ENCODE measurements around the gene FAM180A.
"Not testable (repeated sequence)": the region's sequence is repeated elsewhere in the genome, so short reads cannot be mapped to it uniquely, and the experiment has no call there.

The FAM180A gene

DNA sequence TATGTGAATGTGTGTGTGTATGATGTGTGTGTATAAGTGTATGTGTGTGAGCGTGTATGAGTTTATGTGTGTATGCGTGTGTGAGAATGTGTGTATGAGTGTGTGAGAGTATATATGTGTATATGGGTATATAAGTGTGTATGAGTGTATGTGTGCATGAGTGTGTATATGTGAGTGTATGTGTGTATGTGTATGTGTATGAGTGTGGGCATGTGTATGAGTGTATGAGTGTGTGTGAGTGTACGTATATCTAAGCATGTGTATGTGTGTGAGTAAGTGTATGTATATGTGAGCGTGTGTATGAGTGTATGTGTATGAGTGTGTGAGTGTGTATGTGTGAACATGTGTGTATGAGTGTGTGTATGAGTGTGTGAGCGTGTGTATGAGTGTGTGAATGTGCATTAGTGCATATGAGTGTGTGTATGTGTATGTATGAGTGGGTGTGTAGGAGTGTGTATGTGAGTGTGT is 33.5 kb downstream of the FAM180A start:
- in situ Hi-C loops (cut with MboI; ENCODE audit: low sequenced_read_pairs) = no loop called here

DNA sequence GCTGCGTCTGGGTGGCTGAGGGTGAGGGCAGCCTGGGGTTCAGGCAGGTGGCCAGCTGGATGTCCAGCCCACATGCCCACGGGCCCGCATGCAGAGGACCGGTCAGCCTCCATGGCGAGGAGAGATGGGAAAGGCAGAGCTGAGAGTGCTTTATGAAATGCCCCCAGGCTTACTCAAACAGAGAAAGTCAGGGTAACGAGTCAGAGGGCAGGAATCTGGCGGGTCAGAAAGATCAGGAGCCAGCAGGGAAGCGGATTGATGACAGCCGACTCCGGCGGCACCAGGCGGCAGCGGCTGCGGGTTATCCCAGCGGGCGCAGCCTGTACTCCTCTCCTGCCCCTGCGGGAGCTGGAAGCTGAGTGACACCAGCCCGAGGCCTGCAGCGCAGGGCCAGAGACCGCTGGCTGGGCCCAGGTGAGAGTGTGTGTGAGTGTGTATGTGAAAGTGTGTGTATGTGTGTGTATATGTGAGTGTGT is 34.0 kb downstream of the FAM180A start:
- in situ Hi-C loops (cut with MboI; ENCODE audit: low sequenced_read_pairs) = no loop called here

DNA sequence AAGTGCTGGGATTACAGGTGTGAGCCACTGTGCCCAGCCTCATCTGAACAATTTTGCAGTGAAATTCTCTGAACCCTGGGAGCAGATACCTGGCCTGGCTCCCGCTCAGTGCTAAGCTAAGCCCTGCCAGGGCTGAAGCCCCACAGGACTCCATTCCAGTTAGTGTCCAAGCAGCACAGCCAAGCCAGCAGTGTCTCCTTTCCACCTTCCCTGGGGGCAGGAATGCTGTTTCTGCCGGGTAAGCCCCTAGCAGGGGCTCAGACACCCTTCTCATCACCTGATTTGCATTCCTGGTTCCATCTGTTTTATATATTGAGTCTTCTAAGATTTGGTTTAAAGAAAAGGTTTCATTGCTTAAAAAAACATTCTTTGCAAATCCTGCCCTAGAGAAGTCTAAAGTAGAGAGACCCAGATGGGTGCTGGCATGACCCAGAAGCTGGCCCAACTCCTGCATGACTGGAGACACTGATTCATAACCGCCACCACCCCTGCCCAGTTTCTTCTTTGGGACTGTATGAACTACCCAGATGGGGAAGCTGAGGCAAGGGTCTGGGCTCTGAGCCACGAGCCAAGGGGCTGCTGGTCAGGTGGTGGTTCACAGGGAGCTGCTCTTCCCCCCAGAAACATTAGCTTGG is 34.7 kb downstream of the FAM180A start:
- in situ Hi-C loops (cut with MboI; ENCODE audit: low sequenced_read_pairs) = no loop called here

DNA sequence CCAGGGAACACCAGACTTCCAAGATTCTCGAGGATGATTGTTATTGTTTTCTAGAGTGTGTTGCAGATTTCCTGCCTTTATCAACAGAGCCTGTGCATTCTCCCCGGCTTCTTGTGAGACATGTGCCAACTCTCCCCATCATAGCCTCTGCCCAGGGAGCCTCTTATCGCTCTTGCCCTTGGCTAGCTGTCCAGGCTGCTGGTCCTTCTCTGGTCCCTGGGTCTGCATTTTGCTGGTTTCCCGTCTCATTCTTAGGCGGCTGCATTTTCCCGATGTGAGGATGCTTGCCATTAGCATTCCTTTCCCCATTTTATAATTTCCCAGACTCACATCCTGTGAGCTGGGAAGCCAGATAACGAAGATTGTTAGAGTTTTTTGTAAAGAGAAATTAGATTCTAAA is 35.8 kb downstream of the FAM180A start:
- in situ Hi-C loops (cut with MboI; ENCODE audit: low sequenced_read_pairs) = no loop called here

DNA sequence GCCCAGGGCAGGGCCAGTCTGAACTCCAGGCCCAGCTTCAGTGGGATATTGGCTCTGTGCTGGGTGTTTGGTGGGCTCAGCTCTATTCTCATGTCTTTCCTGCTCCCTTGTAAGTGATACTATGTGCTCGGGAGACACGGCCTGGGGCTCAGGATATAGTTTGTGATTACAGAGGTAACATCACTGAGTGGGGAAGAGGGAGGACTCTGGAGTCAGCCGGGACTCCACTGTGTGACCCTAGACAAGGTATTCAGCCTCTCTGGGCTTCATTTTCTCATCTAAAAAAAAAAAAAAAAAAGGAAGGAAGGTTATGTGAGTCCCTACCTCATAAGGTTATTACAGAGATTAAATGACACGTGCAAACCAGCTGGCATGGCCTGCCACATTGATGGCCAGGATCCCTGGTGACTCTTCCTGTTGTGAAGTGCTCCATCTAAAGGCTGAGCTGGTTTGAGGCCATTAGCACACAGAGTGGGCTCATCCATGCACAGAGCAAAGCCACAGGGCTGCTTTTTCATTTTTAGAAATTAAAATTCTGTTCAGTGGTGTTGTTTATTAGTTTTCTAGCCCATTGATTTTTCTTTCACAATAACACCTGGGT is 36.3 kb downstream of the FAM180A start:
- in situ Hi-C loops (cut with MboI; ENCODE audit: low sequenced_read_pairs) = no loop called here

DNA sequence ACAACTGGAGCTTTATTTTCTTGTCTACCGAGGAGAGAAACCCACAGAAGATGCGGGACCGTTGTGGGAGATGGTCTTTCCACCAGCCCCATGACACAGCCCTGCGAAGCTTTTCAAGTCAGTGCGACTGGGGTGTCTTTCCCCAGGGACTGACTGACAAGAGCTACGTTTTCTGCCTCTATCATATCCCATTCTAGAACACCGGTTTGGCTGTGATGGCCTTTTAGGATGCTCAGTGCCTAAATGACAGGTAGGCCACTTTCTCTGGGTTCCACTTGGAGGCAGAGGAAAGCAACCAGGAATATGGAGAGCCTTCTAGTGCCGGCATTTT is 37.5 kb downstream of the FAM180A start:
- in situ Hi-C loops (cut with MboI; ENCODE audit: low sequenced_read_pairs) = no loop called here

DNA sequence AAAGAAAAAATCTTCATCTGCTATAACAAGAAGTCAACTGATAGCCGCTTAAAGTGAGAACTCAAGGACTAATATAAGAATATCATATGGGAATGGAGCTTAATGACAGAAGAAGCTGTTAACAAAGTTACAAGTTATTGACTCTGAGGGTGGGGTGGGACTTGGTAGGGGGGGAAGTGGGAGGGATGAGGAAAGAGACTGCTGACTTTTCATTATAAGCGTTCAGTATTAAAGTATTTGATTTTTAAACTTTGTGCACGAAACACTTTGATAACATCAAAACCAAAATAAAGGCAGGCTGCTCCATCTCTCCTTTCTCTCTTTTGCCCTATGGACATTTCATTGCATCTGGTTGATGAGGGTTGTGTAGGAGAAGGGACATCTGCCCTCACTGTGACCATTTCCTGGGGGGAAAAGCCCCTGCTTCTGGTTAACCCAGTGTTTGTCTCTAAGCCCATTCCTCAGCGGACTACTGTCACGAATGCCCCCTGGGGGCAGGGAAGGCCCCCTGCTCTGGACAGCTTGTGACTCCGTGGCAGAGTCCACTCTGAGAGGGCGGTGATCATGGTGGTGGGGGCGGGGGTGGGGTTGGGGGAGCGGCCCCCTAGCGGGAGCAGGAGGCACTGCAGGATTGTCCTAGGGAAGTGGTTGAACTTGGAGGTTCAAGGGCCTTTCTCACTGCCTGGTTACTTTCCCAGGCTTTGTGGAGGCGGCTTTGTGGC is 38.0 kb downstream of the FAM180A start:
- in situ Hi-C loops (cut with MboI; ENCODE audit: low sequenced_read_pairs) = no loop called here

DNA sequence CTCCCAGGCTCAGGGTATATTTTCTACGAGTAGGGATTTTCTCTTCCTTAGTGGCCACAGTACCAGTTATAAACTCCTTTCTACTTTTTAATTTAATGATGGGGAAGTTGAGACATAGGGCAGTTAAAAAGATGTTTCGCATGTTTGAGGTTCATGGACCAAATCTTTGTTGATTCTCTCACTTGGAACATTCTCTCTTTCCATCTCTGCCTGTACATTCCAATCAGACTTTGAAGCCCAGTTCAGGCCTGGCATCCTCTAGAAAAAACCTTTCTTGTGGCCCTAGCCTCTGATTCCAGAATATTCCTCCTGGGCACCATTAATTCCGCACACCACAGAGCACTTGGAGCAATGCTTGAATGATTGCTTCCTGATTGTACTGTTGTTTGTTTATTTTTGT is 39.1 kb downstream of the FAM180A start:
- in situ Hi-C loops (cut with MboI; ENCODE audit: low sequenced_read_pairs) = no loop called here

DNA sequence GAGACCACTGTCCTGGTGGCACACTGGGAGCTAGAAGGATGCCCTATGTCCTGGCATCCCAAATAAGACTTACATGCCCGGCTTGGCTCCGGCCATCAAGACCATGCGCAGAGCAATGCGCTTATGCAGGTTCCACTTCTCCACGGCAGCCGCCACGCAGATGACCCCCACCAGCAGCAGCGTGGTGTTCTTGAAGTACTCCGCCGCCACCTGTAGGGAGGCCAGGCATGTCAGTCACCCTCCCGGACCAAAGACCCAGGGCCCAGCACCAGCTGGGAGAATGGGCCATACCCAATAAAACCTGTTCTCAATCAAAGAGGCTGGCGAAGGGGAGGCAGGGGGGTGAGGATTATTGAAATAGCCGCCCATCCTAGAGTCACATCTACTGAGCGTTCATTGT is 40.6 kb downstream of the FAM180A start:
- in situ Hi-C loops (cut with MboI; ENCODE audit: low sequenced_read_pairs) = no loop called here

DNA sequence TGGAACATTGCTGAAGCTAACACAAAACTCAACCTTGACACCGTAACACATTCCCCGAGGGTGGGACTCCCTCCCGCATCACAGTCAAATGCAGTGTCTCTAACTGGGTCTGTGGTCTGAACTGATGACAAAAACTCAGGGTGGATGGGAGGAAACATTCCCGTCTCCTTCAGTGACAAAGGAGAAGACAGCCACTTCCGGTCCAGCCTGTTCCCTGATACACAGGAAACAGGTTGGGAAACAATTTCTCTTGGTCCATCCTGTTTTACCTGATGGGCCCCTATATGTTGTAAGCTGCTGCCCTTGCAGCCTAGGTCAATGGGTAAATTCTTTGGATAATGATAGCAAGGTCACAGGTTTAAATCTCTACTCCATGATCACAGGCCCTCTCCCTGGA is 41.0 kb downstream of the FAM180A start:
- in situ Hi-C loops (cut with MboI; ENCODE audit: low sequenced_read_pairs) = no loop called here

DNA sequence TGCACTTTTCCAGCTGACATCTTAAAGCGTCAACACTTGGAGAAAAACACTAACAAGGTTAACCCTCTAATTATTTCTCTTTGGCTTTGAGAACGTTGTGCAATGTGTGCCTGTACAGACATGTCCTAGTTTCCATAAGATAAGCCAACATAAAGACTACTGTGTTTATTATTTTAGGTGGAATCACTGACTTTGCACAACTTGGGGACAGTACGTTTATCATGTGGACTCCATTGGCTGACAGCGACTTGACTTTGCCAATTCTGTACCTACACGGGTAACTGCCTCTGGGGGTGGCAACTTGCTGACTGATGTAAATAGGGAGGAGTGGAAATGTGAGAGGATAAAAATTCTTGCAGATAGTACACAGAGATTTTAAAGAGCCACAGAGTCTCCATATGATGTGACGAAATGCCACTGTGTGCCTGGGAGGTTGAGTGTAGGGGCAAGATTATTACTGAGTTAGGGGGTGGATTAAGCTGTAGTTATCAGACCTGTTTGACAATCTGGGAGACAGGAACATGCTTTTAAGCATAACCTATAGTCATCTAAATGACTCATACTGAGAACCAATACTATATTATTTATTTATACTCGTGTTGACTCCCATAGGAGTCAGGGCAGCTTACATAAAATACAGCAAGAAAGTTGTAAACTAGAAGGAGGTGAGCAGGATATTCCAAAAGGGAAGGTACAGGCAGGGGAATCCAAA is 41.6 kb downstream of the FAM180A start:
- in situ Hi-C loops (cut with MboI; ENCODE audit: low sequenced_read_pairs) = no loop called here

DNA sequence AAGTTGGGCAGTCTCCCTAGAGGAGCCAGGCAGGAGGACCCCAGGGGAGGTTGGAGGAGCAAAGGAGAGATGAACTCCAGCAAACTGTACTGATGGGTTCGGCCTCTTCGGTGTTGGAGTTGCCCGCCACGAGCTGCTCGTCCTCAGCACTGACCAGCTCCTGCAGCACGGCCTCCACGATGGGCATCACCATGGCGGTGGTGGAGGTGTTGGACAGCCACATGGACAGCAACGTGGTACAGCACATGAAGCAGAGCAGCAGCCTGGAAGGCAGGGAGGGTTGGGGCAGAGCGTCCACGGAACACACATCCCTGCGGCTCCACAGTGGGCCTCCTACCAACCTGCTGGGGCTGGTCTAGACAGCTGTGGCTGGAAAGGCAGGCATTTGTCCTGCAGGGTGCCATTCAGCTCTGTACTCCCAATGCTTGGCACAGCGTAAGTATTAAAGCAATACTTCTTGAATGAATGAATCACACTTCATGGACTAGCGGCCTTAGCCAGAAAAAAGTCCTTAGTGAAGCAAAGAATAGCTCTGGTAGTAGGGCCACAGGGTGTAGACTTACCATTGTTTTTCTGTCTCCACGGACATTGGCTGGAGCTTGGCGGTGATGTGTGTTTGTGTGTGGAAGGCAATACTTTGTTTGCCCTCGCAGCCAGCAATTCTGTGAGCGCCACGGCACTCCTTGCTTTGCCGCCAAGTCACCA is 42.4 kb downstream of the FAM180A start:
- in situ Hi-C loops (cut with MboI; ENCODE audit: low sequenced_read_pairs) = no loop called here

DNA sequence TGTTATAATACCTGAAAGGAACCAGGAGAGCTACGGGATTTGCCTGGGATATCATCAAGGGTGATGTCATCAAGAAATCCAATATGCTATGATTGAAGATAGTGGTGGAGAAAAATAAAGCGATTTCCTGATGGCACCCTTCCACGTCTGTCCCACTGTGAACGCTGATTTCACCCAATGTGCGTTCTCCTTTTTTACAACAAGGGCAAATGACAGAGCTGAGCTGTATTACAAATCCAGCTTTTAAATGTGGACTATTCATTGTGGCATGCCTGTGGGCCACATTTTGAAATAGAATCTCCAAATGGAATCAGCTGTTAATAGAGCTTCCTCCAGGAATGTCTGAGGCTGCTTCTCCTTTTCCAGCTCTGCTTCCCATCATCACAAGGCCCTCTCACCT is 43.9 kb downstream of the FAM180A start:
- in situ Hi-C loops (cut with MboI; ENCODE audit: low sequenced_read_pairs) = no loop called here

DNA sequence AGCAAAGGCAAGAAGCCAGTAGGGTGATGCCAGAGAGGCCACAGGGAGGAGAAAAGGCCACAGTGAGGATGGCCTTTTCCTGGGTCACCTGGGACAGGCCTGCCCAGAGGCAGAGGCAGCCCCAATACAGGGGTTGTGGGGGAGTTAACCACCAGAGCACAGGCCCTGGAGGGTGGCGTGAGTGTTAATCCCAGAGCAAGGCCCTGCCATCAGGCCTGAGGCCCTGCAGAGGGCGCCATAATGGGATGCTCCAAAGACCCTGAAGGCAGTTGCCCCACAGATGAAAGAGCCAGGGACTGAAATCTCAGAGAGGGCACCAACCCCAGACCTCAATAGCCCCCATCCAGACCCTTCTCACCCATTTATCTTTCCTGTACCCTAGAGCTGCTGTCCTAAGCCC is 44.5 kb downstream of the FAM180A start:
- in situ Hi-C loops (cut with MboI; ENCODE audit: low sequenced_read_pairs) = no loop called here

DNA sequence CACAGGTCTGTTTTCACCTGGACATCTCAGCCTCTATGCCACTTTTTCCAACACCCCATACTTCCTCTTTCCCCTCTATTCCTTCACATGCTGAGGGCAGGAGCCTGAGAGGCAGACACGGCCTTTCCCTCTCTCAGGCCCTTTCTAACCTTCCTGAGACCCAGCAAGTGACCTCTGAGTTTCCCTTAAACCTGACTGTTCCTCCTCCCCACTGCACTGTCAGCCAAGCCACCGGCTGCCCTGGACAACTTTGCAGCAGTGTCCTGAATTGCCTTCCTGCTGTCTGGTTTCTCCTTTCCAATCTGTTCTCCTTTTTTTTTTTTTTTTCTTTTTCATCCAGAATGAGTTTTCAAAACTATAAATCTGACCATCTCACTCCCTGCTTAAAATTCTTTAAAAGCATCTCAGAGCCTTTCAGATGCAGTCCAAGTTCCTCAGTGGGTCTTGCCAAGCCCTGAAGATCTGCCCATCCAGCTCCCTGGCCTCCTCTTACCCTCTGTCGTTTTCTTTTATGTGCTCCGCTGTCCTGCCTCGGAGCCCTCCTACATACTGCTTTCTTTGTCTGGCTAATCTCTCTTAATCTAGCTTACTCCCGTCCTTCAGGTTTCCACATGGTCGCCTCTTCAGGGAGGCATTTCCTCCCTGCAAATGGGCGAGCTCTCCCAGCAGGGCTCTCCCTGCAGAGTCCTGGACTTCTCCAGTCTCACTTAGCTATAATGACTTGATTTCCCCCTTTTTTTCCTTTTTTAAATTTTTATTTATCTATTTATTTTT is 51.1 kb downstream of the FAM180A start:
- in situ Hi-C loops (cut with MboI; ENCODE audit: low sequenced_read_pairs) = no loop called here

DNA sequence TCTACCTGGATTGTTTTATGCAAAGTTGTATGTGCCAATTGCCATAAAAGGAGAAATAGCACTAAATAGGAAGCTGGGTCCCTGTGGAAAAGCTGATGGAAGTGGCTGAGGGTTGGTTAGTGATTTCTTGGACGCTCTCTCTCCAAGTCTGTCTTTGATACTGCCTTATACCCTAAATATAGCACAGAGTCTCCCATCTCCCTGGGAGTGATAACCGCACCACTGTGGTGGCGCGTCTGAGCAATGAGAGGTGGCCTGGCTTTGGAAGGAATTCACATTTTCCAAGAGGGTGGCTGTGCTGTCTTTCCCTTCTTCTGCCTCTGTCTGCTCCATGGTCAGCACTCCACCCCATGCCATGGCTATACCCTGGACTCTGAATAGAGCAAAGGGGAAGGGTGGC is 55.1 kb downstream of the FAM180A start:
- in situ Hi-C loops (cut with MboI; ENCODE audit: low sequenced_read_pairs) = no loop called here

DNA sequence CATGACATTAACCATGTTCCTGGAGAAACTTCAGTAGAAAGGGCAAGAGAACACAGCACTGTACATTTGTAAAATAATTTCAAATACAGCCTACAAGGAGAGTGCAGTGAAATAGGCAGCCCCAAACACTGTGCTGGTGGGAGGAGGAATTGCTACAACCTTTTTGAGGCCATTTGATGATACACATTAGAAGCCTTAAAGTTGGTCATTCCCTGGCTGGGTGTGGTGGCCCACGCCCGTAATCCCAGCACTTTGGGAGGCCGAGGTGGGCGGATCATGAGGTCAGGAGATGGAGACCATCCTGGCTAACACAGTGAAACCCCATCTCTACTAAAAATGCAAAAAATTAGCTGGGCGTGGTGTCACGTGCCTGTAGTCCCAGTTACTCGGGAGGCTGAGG is 56.0 kb downstream of the FAM180A start:
- in situ Hi-C loops (cut with MboI; ENCODE audit: low sequenced_read_pairs) = not testable (repeated sequence)

DNA sequence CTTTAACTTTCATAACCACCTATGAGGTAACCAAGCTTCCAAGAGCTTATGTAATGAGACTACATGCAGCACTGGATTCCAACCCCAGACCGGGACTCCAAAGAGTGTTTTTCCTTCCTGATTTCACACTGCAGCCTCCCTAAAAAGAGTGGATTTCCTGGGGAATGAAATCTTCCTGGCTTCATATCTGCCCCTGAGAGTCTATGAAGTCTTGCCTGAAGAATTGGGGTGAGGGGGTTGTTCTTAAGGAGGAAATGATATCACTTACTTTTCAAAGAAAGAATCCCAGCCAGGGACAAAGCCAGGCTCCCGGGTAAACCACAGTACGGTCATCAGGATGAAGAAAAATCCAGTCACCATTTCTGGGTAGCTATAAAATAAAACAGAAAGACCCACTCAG is 56.6 kb downstream of the FAM180A start:
- in situ Hi-C loops (cut with MboI; ENCODE audit: low sequenced_read_pairs) = no loop called here

DNA sequence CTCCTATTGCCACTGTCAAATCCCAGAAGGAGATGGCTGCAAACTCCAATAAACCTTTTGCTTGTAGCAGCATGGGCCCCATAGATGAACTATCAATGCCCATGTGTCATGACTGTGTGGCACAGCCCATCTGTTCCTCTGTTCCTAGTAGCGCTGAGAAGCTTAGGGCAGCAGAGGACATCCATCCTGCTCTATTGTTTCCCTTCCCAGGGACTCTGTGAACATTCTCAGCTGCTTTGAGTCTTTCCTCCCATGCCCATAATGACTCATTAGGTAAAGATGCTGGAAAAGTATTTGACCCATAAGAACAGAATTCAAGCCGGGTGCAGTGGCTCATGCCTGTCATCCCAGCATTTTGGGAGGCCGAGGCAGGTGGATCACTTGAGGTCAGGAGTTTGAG is 58.0 kb downstream of the FAM180A start:
- in situ Hi-C loops (cut with MboI; ENCODE audit: low sequenced_read_pairs) = no loop called here

DNA sequence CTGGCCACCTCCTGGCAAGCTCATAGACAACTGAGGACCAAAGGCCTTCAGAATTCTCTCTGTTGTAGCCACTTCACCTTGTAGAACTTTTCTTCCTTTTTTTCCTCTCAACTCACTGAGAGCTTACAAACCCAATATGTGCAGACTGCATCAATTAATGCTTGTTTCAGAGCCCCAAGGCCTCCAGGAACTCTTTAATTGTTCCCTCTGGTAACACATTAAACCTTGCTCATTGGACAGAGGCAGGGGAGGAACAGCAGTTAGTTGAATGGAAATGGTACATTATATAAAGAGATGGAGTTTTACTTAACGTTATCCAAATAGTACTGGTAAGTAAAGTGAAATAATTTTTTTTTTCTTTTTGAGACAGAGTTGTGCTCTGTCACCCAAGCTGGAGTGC is 61.1 kb downstream of the FAM180A start:
- in situ Hi-C loops (cut with MboI; ENCODE audit: low sequenced_read_pairs) = no loop called here
